H9 (cell line): ENCODE results near the gene ROBO1. TPM values are rescaled to one million over a fixed set of nuclear protein-coding genes. Genes with fewer than 3 reads are reported as not detected.

ENCODE experiments used
- DNase-seq: peaks from one replicate; pipeline ENCODE4 v3.0.0-alpha.2; 2017
- H2AFZ ChIP-seq: one replicate; pipeline ENCODE4 v1.6.1; 2013; ENCODE audit warnings: mild to moderate bottlenecking, low read length, control low read depth, moderate library complexity
- H2AK5ac ChIP-seq: 2 replicates; pipeline ENCODE4 v1.6.1; 2013; ENCODE audit warnings: low read length, control low read depth, mixed read lengths; ENCODE audit not compliant: insufficient read length
- H2BK120ac ChIP-seq: one replicate; pipeline ENCODE4 v1.6.1; 2013; ENCODE audit warnings: low read depth, mild to moderate bottlenecking, low read length, control low read depth, inconsistent platforms; ENCODE audit not compliant: poor library complexity, severe bottlenecking
- H2BK12ac ChIP-seq: 2 replicates; pipeline ENCODE4 v1.6.1; 2013; ENCODE audit warnings: low read length, control low read depth, mixed read lengths, low read depth; ENCODE audit not compliant: insufficient read length
- H2BK15ac ChIP-seq: 2 replicates; pipeline ENCODE4 v1.6.1; 2013; ENCODE audit warnings: low read depth, low read length, control low read depth
- H2BK20ac ChIP-seq: one replicate; pipeline ENCODE4 v1.6.1; 2013; ENCODE audit warnings: low read depth, mild to moderate bottlenecking, low read length, control low read depth, inconsistent platforms; ENCODE audit not compliant: poor library complexity, severe bottlenecking
- H2BK5ac ChIP-seq: 2 replicates; pipeline ENCODE4 v1.6.1; 2013; ENCODE audit warnings: low read length, control low read depth, mixed read lengths; ENCODE audit not compliant: insufficient read length
- H3K14ac ChIP-seq: 2 replicates; pipeline ENCODE4 v1.6.1; 2013; ENCODE audit warnings: low read length, control low read depth; ENCODE audit not compliant: insufficient read depth
- H3K18ac ChIP-seq: 2 replicates; pipeline ENCODE4 v1.6.1; 2013; ENCODE audit warnings: low read depth, mild to moderate bottlenecking, mixed read lengths, low read length, control low read depth; ENCODE audit not compliant: insufficient read length
- H3K23ac ChIP-seq: 2 replicates; pipeline ENCODE4 v1.6.1; 2013; ENCODE audit warnings: low read length, control low read depth, mixed read lengths, low read depth; ENCODE audit not compliant: insufficient read length
- H3K23me2 ChIP-seq: 2 replicates; pipeline ENCODE4 v1.6.1; 2013; ENCODE audit warnings: low read depth, mild to moderate bottlenecking, mixed read lengths, low read length, control low read depth; ENCODE audit not compliant: insufficient read length, poor library complexity, severe bottlenecking
- H3K27ac ChIP-seq: 2 replicates; pipeline ENCODE4 v1.5.1; 2013; ENCODE audit warnings: low read length, control low read depth, mixed read lengths, low read depth; ENCODE audit not compliant: insufficient read length
- H3K27me3 ChIP-seq: 2 replicates; pipeline ENCODE4 v1.6.1; 2013; ENCODE audit warnings: low read length, control low read depth, inconsistent platforms; ENCODE audit not compliant: insufficient read depth
- H3K4ac ChIP-seq: 2 replicates; pipeline ENCODE4 v1.6.1; 2013; ENCODE audit warnings: low read depth, mild to moderate bottlenecking, control low read depth, inconsistent platforms, low read length, moderate library complexity
- H3K4me1 ChIP-seq: 2 replicates; pipeline ENCODE4 v1.6.1; 2013; ENCODE audit warnings: low read length, control low read depth, inconsistent platforms; ENCODE audit not compliant: insufficient read depth
- H3K4me2 ChIP-seq: 2 replicates; pipeline ENCODE4 v1.6.1; 2013; ENCODE audit warnings: low read length, control low read depth, mixed read lengths; ENCODE audit not compliant: insufficient read length, insufficient read depth
- H3K56ac ChIP-seq: 2 replicates; pipeline ENCODE4 v1.6.1; 2013; ENCODE audit warnings: low read depth, mild to moderate bottlenecking, mixed read lengths, low read length, control low read depth; ENCODE audit not compliant: insufficient read length
- H3K79me1 ChIP-seq: 2 replicates; pipeline ENCODE4 v1.6.1; 2013; ENCODE audit warnings: low read depth, mild to moderate bottlenecking, moderate library complexity, low read length, control low read depth, inconsistent platforms; ENCODE audit not compliant: insufficient read depth, poor library complexity, severe bottlenecking
- H3K79me2 ChIP-seq: 2 replicates; pipeline ENCODE4 v1.6.1; 2013; ENCODE audit warnings: low read length, control low read depth, inconsistent platforms; ENCODE audit not compliant: insufficient read depth
- H3K9ac ChIP-seq: 2 replicates; pipeline ENCODE4 v1.6.1; 2013; ENCODE audit warnings: low read length, control low read depth, mixed read lengths; ENCODE audit not compliant: insufficient read length; ENCODE audit errors: extremely low read depth
- H3K9me3 ChIP-seq: one replicate; pipeline ENCODE4 v1.6.1; 2013; ENCODE audit warnings: low read depth, low read length, inconsistent platforms; ENCODE audit not compliant: control insufficient read depth
- H3T11ph ChIP-seq: one replicate; pipeline ENCODE4 v1.6.1; 2013; ENCODE audit warnings: mild to moderate bottlenecking, low read length, control low read depth, inconsistent platforms
- H4K20me1 ChIP-seq: one replicate; pipeline ENCODE4 v1.6.1; 2013; ENCODE audit not compliant: control insufficient read depth, insufficient read length, insufficient read depth
- H4K5ac ChIP-seq: 2 replicates; pipeline ENCODE4 v1.6.1; 2013; ENCODE audit warnings: low read depth, mild to moderate bottlenecking, mixed read lengths, low read length, control low read depth; ENCODE audit not compliant: insufficient read length
- H4K8ac ChIP-seq: replicated peaks from 2 replicates; pipeline ENCODE4 v1.6.1; 2013; ENCODE audit warnings: low read length, control low read depth, mixed read lengths, low read depth; ENCODE audit not compliant: insufficient read length
- H4K91ac ChIP-seq: 2 replicates; pipeline ENCODE4 v1.6.1; 2013; ENCODE audit warnings: low read depth, mild to moderate bottlenecking, moderate library complexity, mixed read lengths, low read length, control low read depth; ENCODE audit not compliant: insufficient read length
- H3K27ac Mint-ChIP-seq, 3 experiments: 2 replicates in 2 of 3; 3 replicates in 1 of 3; pipeline ENCODE4 v1.8.0; 2020 to 2021; ENCODE audit warnings: mixed read lengths in 3 of 3, mild to moderate bottlenecking in 1 of 3, moderate library complexity in 1 of 3
- H3K27me3 Mint-ChIP-seq: 2 replicates; pipeline ENCODE4 v1.8.0; 2021; ENCODE audit warnings: low read depth, mild to moderate bottlenecking, moderate library complexity, mixed read lengths
- H3K36me3 Mint-ChIP-seq, 3 experiments: 2 replicates in 2 of 3; 3 replicates in 1 of 3; pipeline ENCODE4 v1.8.0; 2020 to 2021; ENCODE audit warnings: low read depth in 3 of 3, mixed read lengths in 3 of 3; ENCODE audit not compliant: insufficient read depth in 1 of 3
- H3K4me1 Mint-ChIP-seq, 2 experiments: 2 replicates each; pipeline ENCODE4 v1.8.0; 2020; ENCODE audit warnings: mixed read lengths in 2 of 2
- H3K4me3 Mint-ChIP-seq, 2 experiments: 2 replicates in 1 of 2; 3 replicates in 1 of 2; pipeline ENCODE4 v1.8.0; 2020 to 2021; ENCODE audit warnings: mild to moderate bottlenecking in 2 of 2, mixed read lengths in 2 of 2, moderate library complexity in 1 of 2
- H3K9me3 Mint-ChIP-seq, 2 experiments: 2 replicates in 1 of 2; 3 replicates in 1 of 2; pipeline ENCODE4 v1.8.0; 2020; ENCODE audit warnings: mild to moderate bottlenecking in 2 of 2, mixed read lengths in 2 of 2, moderate library complexity in 1 of 2
- WGBS: extraction: QIAGEN DNeasy Blood & Tissue Kit; methylation state at CpG from one replicate; pipeline ENCODE4 v1.1.7; 2013; ENCODE audit warnings: missing lambda C conversion rate, low lambda C conversion rate, mixed read lengths; ENCODE audit not compliant: insufficient read length; ENCODE audit errors: extremely low coverage; 5-methylcytosine and 5-hydroxymethylcytosine counted together
- total RNA-seq: library from RNA; stranded (reverse); gene quantifications from 2 replicates; pipeline ENCODE4 v1.2.1, GENCODE V29; 2021
- TF ChIP-seq, protein P1 (sequence below): fragments of 200-600 bp; sonication (generic); conservative IDR thresholded peaks from 3 replicates; pipeline ENCODE4 v1.8.0; 2021; ENCODE audit warnings: antibody characterized with exemption, mild to moderate bottlenecking

The ROBO1 gene
- total RNA-seq, 1 experiment from 2014 or later: 62.7 TPM

DNA sequence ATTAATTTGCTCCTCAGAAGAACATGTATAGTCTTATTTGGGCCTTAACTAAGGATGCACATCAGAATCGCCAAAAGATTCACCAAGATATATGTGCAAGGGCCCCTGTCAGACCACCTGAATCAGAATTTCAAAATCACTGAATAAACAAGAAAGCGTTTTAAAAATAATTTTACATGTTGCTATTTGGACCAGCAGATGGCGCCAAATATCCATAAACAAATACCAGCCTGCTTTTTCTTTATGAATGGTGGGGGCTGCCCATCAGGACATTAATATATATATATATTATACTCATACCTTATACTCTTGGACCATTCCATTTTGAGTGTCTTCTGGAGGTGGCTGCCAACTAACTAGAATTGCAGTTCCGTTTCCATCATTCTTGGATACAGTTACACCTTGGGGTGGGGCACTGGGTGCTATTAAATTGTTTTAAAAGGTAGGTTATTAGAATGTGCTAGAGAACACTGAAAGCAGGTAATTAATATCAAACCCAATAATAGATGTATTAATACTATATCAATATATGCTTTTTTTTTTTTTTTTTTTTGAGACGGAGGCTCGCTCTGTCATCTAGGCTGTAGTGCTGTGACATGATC is 1108.3 kb downstream of the ROBO1 start:
- no peak overlapping the region for H4K91ac ChIP-seq
- no peak for DNase-seq
- H2AFZ ChIP-seq: no peak overlapping the region
- no peaks in the 10 kb centered on the region for H3K4me1 ChIP-seq
- no peak overlapping the region for H2BK20ac ChIP-seq
- no peak overlapping the region for H3K9ac ChIP-seq
- H4K5ac ChIP-seq: no peak overlapping the region
- H3K4me1 Mint-ChIP-seq: no peaks in the 10 kb centered on the region
- TF ChIP-seq, protein P1, sequence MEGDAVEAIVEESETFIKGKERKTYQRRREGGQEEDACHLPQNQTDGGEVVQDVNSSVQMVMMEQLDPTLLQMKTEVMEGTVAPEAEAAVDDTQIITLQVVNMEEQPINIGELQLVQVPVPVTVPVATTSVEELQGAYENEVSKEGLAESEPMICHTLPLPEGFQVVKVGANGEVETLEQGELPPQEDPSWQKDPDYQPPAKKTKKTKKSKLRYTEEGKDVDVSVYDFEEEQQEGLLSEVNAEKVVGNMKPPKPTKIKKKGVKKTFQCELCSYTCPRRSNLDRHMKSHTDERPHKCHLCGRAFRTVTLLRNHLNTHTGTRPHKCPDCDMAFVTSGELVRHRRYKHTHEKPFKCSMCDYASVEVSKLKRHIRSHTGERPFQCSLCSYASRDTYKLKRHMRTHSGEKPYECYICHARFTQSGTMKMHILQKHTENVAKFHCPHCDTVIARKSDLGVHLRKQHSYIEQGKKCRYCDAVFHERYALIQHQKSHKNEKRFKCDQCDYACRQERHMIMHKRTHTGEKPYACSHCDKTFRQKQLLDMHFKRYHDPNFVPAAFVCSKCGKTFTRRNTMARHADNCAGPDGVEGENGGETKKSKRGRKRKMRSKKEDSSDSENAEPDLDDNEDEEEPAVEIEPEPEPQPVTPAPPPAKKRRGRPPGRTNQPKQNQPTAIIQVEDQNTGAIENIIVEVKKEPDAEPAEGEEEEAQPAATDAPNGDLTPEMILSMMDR: peak; percentile 86
- H2BK5ac ChIP-seq: no peak overlapping the region
- H3K79me2 ChIP-seq: no peaks in the 10 kb centered on the region
- H3K27ac ChIP-seq: no peak overlapping the region
- no peak overlapping the region for H3K23ac ChIP-seq
- no peak overlapping the region for H3K4ac ChIP-seq
- H2BK12ac ChIP-seq: no peak overlapping the region
- no peak overlapping the region for H3T11ph ChIP-seq
- H3K27ac Mint-ChIP-seq: no peak overlapping the region
- H4K8ac ChIP-seq: no peak overlapping the region
- H3K27me3 ChIP-seq: no peaks in the 10 kb centered on the region; the same call in 1 of the 2 replicates
- no peaks in the 10 kb centered on the region for H4K20me1 ChIP-seq
- no peaks in the 10 kb centered on the region for H3K27me3 Mint-ChIP-seq
- no peaks in the 10 kb centered on the region for H3K23me2 ChIP-seq
- H2BK15ac ChIP-seq: no peak overlapping the region
- no peak overlapping the region for H3K4me3 Mint-ChIP-seq
- H2BK120ac ChIP-seq: no peak overlapping the region
- no peak overlapping the region for H2AK5ac ChIP-seq
- H3K9me3 Mint-ChIP-seq: no peaks in the 10 kb centered on the region
- H3K56ac ChIP-seq: no peak overlapping the region
- no CpG with 5 or more reads among the region's 6 CpGs for WGBS
- no peak overlapping the region for H3K18ac ChIP-seq
- H3K36me3 Mint-ChIP-seq: peaks cover 13 to 19% (median 14%) of the 10 kb centered on the region in 3 experiments
- H3K14ac ChIP-seq: no peak overlapping the region
- no peak overlapping the region for H3K4me2 ChIP-seq
- H3K79me1 ChIP-seq: no peaks in the 10 kb centered on the region
- H3K9me3 ChIP-seq: no peaks in the 10 kb centered on the region
